ENCODE measurements around the gene RBMS2.
"Not testable (repeated sequence)": the region's sequence is repeated elsewhere in the genome, so short reads cannot be mapped to it uniquely, and the experiment has no call there.

RBMS2 gene

GRCh38 chr12:56499452-56499851 lies 22.2 kb upstream of the RBMS2 start:
- H3K79me1 ChIP-seq (ENCODE audit: low read length); H4K8ac ChIP-seq (ENCODE audit: low read depth, low read length); H3K27me3 ChIP-seq (ENCODE audit: insufficient read depth, low read length); H3K4me2 ChIP-seq (ENCODE audit: low read length); H2BK120ac ChIP-seq (ENCODE audit: insufficient read depth, low read length, poor library complexity); H3K4ac ChIP-seq (ENCODE audit: low read depth, low read length); H4K91ac ChIP-seq (ENCODE audit: low read depth, low read length); H2BK5ac ChIP-seq (ENCODE audit: low read depth, low read length, poor library complexity); H2AFZ ChIP-seq (ENCODE audit: insufficient read depth, low read length, poor library complexity); H3K79me2 ChIP-seq (ENCODE audit: control insufficient read depth, insufficient read depth, low read length, poor library complexity); H2BK12ac ChIP-seq (ENCODE audit: low read length); DNase-seq; H3K27ac ChIP-seq (ENCODE audit: low read depth, low read length); H3K23ac ChIP-seq (ENCODE audit: low read length); H3K9ac ChIP-seq (ENCODE audit: low read length); H3K36me3 ChIP-seq (ENCODE audit: control insufficient read depth in 1 of 2, insufficient read depth in 2 of 2, low read length in 2 of 2); H3K18ac ChIP-seq (ENCODE audit: low read length); H3K4me1 ChIP-seq (ENCODE audit: control insufficient read depth in 1 of 2, insufficient read depth in 2 of 2, low read length in 2 of 2); H3K14ac ChIP-seq (ENCODE audit: low read length); H2AK5ac ChIP-seq (ENCODE audit: low read length); H3K4me3 ChIP-seq (ENCODE audit: low read depth, low read length); H3K9me3 ChIP-seq (ENCODE audit: insufficient read depth, low read depth, low read length); H4K12ac ChIP-seq (ENCODE audit: low read depth, low read length): not testable (repeated sequence)
- WGBS (ENCODE audit: extremely low coverage, insufficient coverage, insufficient read length), result no CpG with 5 or more reads among the region's 9 CpGs

- H3K4me1 ChIP-seq (ENCODE audit: control insufficient read depth in 1 of 2, insufficient read depth in 2 of 2, low read length in 2 of 2); H3K14ac ChIP-seq (ENCODE audit: low read length); H3K79me1 ChIP-seq (ENCODE audit: low read length); H3K23ac ChIP-seq (ENCODE audit: low read length); H3K27ac ChIP-seq (ENCODE audit: low read depth, low read length); H3K9me3 ChIP-seq (ENCODE audit: insufficient read depth, low read depth, low read length); H3K27me3 ChIP-seq (ENCODE audit: insufficient read depth, low read length); H4K8ac ChIP-seq (ENCODE audit: low read depth, low read length); H3K36me3 ChIP-seq (ENCODE audit: control insufficient read depth in 1 of 2, insufficient read depth in 2 of 2, low read length in 2 of 2); H3K18ac ChIP-seq (ENCODE audit: low read length); H4K91ac ChIP-seq (ENCODE audit: low read depth, low read length); H2AK5ac ChIP-seq (ENCODE audit: low read length); H2BK120ac ChIP-seq (ENCODE audit: insufficient read depth, low read length, poor library complexity); H3K4me2 ChIP-seq (ENCODE audit: low read length); H3K4ac ChIP-seq (ENCODE audit: low read depth, low read length); H3K9ac ChIP-seq (ENCODE audit: low read length); H3K79me2 ChIP-seq (ENCODE audit: control insufficient read depth, insufficient read depth, low read length, poor library complexity); H2BK12ac ChIP-seq (ENCODE audit: low read length); H2AFZ ChIP-seq (ENCODE audit: insufficient read depth, low read length, poor library complexity); DNase-seq; H3K4me3 ChIP-seq (ENCODE audit: low read depth, low read length); H4K12ac ChIP-seq (ENCODE audit: low read depth, low read length); H2BK5ac ChIP-seq (ENCODE audit: low read depth, low read length, poor library complexity): not testable (repeated sequence)
- no CpG with 5 or more reads among the region's 13 CpGs for WGBS (ENCODE audit: extremely low coverage, insufficient coverage, insufficient read length)
These were observed 21.7 kb upstream of the RBMS2 start for GRCh38 chr12:56499879-56500278.

- no peak overlapping the region for H3K18ac ChIP-seq (ENCODE audit: low read length)
These were observed 10.8 kb upstream of the RBMS2 start for GRCh38 chr12:56510786-56511185.

GRCh38 chr12:56514014-56514318 lies 7.7 kb upstream of the RBMS2 start:
- not testable (repeated sequence) for H3K14ac ChIP-seq (ENCODE audit: low read length); H2BK12ac ChIP-seq (ENCODE audit: low read length); H3K36me3 ChIP-seq (ENCODE audit: control insufficient read depth in 1 of 2, insufficient read depth in 2 of 2, low read length in 2 of 2); H3K4me2 ChIP-seq (ENCODE audit: low read length); H3K27ac ChIP-seq (ENCODE audit: low read depth, low read length); H3K4me1 ChIP-seq (ENCODE audit: control insufficient read depth in 1 of 2, insufficient read depth in 2 of 2, low read length in 2 of 2); H3K9ac ChIP-seq (ENCODE audit: low read length); H3K27me3 ChIP-seq (ENCODE audit: insufficient read depth, low read length); H3K18ac ChIP-seq (ENCODE audit: low read length); H2AK5ac ChIP-seq (ENCODE audit: low read length); H3K79me2 ChIP-seq (ENCODE audit: control insufficient read depth, insufficient read depth, low read length, poor library complexity); H2AFZ ChIP-seq (ENCODE audit: insufficient read depth, low read length, poor library complexity); H4K91ac ChIP-seq (ENCODE audit: low read depth, low read length); H4K8ac ChIP-seq (ENCODE audit: low read depth, low read length); H2BK5ac ChIP-seq (ENCODE audit: low read depth, low read length, poor library complexity); H4K12ac ChIP-seq (ENCODE audit: low read depth, low read length); H3K4me3 ChIP-seq (ENCODE audit: low read depth, low read length); H3K4ac ChIP-seq (ENCODE audit: low read depth, low read length); H2BK120ac ChIP-seq (ENCODE audit: insufficient read depth, low read length, poor library complexity); H3K79me1 ChIP-seq (ENCODE audit: low read length); H3K9me3 ChIP-seq (ENCODE audit: insufficient read depth, low read depth, low read length); DNase-seq; H3K23ac ChIP-seq (ENCODE audit: low read length)
- no CpG with 5 or more reads among the region's 4 CpGs for WGBS (ENCODE audit: extremely low coverage, insufficient coverage, insufficient read length)

More at GRCh38 chr12:56510786-56511185, 10.8 kb upstream of the RBMS2 start:
- no peaks in the 10 kb centered on the region for H3K9me3 ChIP-seq (ENCODE audit: insufficient read depth, low read depth, low read length)
- H3K4ac ChIP-seq (ENCODE audit: low read depth, low read length), result no peak overlapping the region
- no CpG with 5 or more reads among the region's 16 CpGs for WGBS (ENCODE audit: extremely low coverage, insufficient coverage, insufficient read length)
- no peak overlapping the region for H3K14ac ChIP-seq (ENCODE audit: low read length)
- H2BK5ac ChIP-seq (ENCODE audit: low read depth, low read length, poor library complexity), result no peak overlapping the region
- H3K36me3 ChIP-seq (ENCODE audit: control insufficient read depth in 1 of 2, insufficient read depth in 2 of 2, low read length in 2 of 2), result no peaks in the 10 kb centered on the region
- H2BK120ac ChIP-seq (ENCODE audit: insufficient read depth, low read length, poor library complexity), result no peak overlapping the region
- no peak overlapping the region for H2AK5ac ChIP-seq (ENCODE audit: low read length)
- H3K79me2 ChIP-seq (ENCODE audit: control insufficient read depth, insufficient read depth, low read length, poor library complexity), result no peaks in the 10 kb centered on the region
- no peaks in the 10 kb centered on the region for H3K79me1 ChIP-seq (ENCODE audit: low read length)
- no peak overlapping the region for H3K4me2 ChIP-seq (ENCODE audit: low read length)
- no peaks in the 10 kb centered on the region for H3K27me3 ChIP-seq (ENCODE audit: insufficient read depth, low read length)
- H4K91ac ChIP-seq (ENCODE audit: low read depth, low read length), result no peak overlapping the region
- no peak overlapping the region for H3K4me3 ChIP-seq (ENCODE audit: low read depth, low read length)
- H2AFZ ChIP-seq (ENCODE audit: insufficient read depth, low read length, poor library complexity), result no peak overlapping the region
- DNase-seq, result no peak
- H3K27ac ChIP-seq (ENCODE audit: low read depth, low read length), result no peak overlapping the region
- H3K9ac ChIP-seq (ENCODE audit: low read length), result no peak overlapping the region
- H3K23ac ChIP-seq (ENCODE audit: low read length), result no peak overlapping the region
- H2BK12ac ChIP-seq (ENCODE audit: low read length), result no peak overlapping the region
- H4K8ac ChIP-seq (ENCODE audit: low read depth, low read length), result no peak overlapping the region
- H4K12ac ChIP-seq (ENCODE audit: low read depth, low read length), result no peak overlapping the region
- H3K4me1 ChIP-seq (ENCODE audit: control insufficient read depth in 1 of 2, insufficient read depth in 2 of 2, low read length in 2 of 2), result no peaks in the 10 kb centered on the region
